OCI-LY1 (cell line): ENCODE measurements around the gene CCDC63.

Experiments used
- H2AFZ ChIP-seq: fragments of 200-600 bp; sonication (generic), shearing (Covaris generic); 2 replicates; pipeline ENCODE4 v1.6.0; 2014; ENCODE audit warnings: antibody characterized with exemption, mild to moderate bottlenecking, low read length
- H3F3A ChIP-seq: fragments of 200-600 bp; sonication (generic), shearing (Covaris generic); 2 replicates; pipeline ENCODE4 v1.6.0; 2014; ENCODE audit warnings: mild to moderate bottlenecking, antibody characterized with exemption, low read length, moderate library complexity; ENCODE audit not compliant: insufficient read depth
- H3K27ac ChIP-seq: fragments of 200-600 bp; sonication (generic); 2 replicates; pipeline ENCODE4 v1.5.1; 2014; ENCODE audit warnings: low read length, mixed run types, mild to moderate bottlenecking, low read depth; ENCODE audit not compliant: poor library complexity, severe bottlenecking
- H3K27me3 ChIP-seq: fragments of 200-600 bp; sonication (generic); 2 replicates; pipeline ENCODE4 v1.6.0; 2014; ENCODE audit warnings: antibody characterized with exemption, mild to moderate bottlenecking, low read length, moderate library complexity; ENCODE audit not compliant: insufficient read depth
- H3K36me3 ChIP-seq: fragments of 200-600 bp; sonication (generic); 2 replicates; pipeline ENCODE4 v1.6.1; 2014; ENCODE audit warnings: mild to moderate bottlenecking, antibody characterized with exemption, low read length, moderate library complexity, mixed read lengths; ENCODE audit not compliant: insufficient read depth
- H3K4me1 ChIP-seq: fragments of 200-600 bp; sonication (generic); 2 replicates; pipeline ENCODE4 v1.5.1; 2014; ENCODE audit warnings: mild to moderate bottlenecking, low read length, moderate library complexity; ENCODE audit not compliant: insufficient read depth, severe bottlenecking
- H3K4me2 ChIP-seq: fragments of 200-600 bp; sonication (generic), shearing (Covaris generic); 2 replicates; pipeline ENCODE4 v1.6.1; 2014; ENCODE audit warnings: low read length
- H3K4me3 ChIP-seq: fragments of 200-600 bp; sonication (generic); 2 replicates; pipeline ENCODE4 v1.5.1; 2014; ENCODE audit warnings: low read length, low read depth, mild to moderate bottlenecking, mixed read lengths; ENCODE audit not compliant: poor library complexity, severe bottlenecking
- H3K79me2 ChIP-seq: fragments of 200-600 bp; shearing (Covaris generic); 2 replicates; pipeline ENCODE4 v1.6.1; 2016; ENCODE audit warnings: mixed run types, low read length, mixed read lengths; ENCODE audit not compliant: insufficient read depth
- H3K9ac ChIP-seq: fragments of 200-600 bp; sonication (generic), shearing (Covaris generic); 2 replicates; pipeline ENCODE4 v1.6.1; 2014; ENCODE audit warnings: mild to moderate bottlenecking, low read length, mixed read lengths
- H3K9me2 ChIP-seq: fragments of 200-600 bp; sonication (generic), shearing (Covaris generic); 2 replicates; pipeline ENCODE4 v1.6.1; 2014; ENCODE audit warnings: low read depth, mild to moderate bottlenecking, low read length, mixed read lengths
- H3K9me3 ChIP-seq: fragments of 200-600 bp; shearing (Covaris generic); 2 replicates; pipeline ENCODE4 v1.6.1; 2014; ENCODE audit warnings: low read length, mixed read lengths
- H4K20me1 ChIP-seq: fragments of 200-600 bp; sonication (generic), shearing (Covaris generic); 2 replicates; pipeline ENCODE4 v1.6.0; 2016; ENCODE audit warnings: mild to moderate bottlenecking, low read length; ENCODE audit not compliant: insufficient read depth
- CTCF ChIP-seq: fragments of 200-600 bp; sonication (generic), shearing (Covaris generic); IDR thresholded peaks from 2 replicates; pipeline ENCODE4 v1.5.1; 2017; ENCODE audit warnings: mild to moderate bottlenecking, antibody characterized with exemption, low read length, moderate library complexity, mixed read lengths
- EZH2 ChIP-seq: fragments of 200-600 bp; sonication (generic), shearing (Covaris generic); IDR thresholded peaks from 2 replicates; pipeline ENCODE4 v1.8.0; 2017; ENCODE audit warnings: borderline replicate concordance, mixed run types, mild to moderate bottlenecking, antibody characterized with exemption, low read length, moderate library complexity, mixed read lengths

The CCDC63 gene

GRCh38 chr12:110849748-110850403, 3.1 kb downstream of the CCDC63 start:
- H3K4me3 ChIP-seq: no peak overlapping the region
- no peak overlapping the region for H3K9ac ChIP-seq
- H3K36me3 ChIP-seq: no peaks in the 10 kb centered on the region
- no peaks in the 10 kb centered on the region for H3K9me2 ChIP-seq
- H3K4me1 ChIP-seq: peaks cover 10% of the 10 kb centered on the region
- no peak overlapping the region for H3K27ac ChIP-seq
- TF ChIP-seq EZH2 (no peak), CTCF (no peak)
- no peaks in the 10 kb centered on the region for H3K9me3 ChIP-seq
- H3K27me3 ChIP-seq: no peaks in the 10 kb centered on the region
- no peaks in the 10 kb centered on the region for H4K20me1 ChIP-seq
- no peaks in the 10 kb centered on the region for H3F3A ChIP-seq
- H3K79me2 ChIP-seq: no peaks in the 10 kb centered on the region
- no peak overlapping the region for H3K4me2 ChIP-seq
- H2AFZ ChIP-seq: no peak overlapping the region

GRCh38 chr12:110850762-110851161, 4.0 kb downstream of the CCDC63 start:
- Histone ChIP-seq H4K20me1 (no peaks in the 10 kb centered on the region), H3K9me2 (no peaks in the 10 kb centered on the region), H3K36me3 (no peaks in the 10 kb centered on the region), H3F3A (no peaks in the 10 kb centered on the region), H3K4me1 (peaks cover 10% of the 10 kb centered on the region), H3K9me3 (no peaks in the 10 kb centered on the region), H3K27ac (no peak overlapping the region), H3K4me2 (no peak overlapping the region), H3K4me3 (no peak overlapping the region), H2AFZ (no peak overlapping the region), H3K9ac (no peak overlapping the region), H3K27me3 (no peaks in the 10 kb centered on the region), H3K79me2 (no peaks in the 10 kb centered on the region)
- no peak for TF ChIP-seq CTCF
- no peak for TF ChIP-seq EZH2

GRCh38 chr12:110853836-110854235, 7.0 kb downstream of the CCDC63 start:
- H3K9me2 ChIP-seq: no peaks in the 10 kb centered on the region

More at GRCh38 chr12:110853836-110854235, 7.0 kb downstream of the CCDC63 start:
- TF ChIP-seq CTCF (no peak), EZH2 (no peak)
- Histone ChIP-seq H3K36me3 (no peaks in the 10 kb centered on the region), H3K27me3 (no peaks in the 10 kb centered on the region), H3K4me3 (peak overlapping the region; percentile 40), H3K9ac (no peak overlapping the region), H3K4me1 (peaks cover 10% of the 10 kb centered on the region), H3F3A (no peaks in the 10 kb centered on the region), H3K27ac (no peak overlapping the region), H2AFZ (no peak overlapping the region), H3K4me2 (peak overlapping the region; percentile 54; the same call in 1 of the 2 replicates), H3K79me2 (no peaks in the 10 kb centered on the region), H3K9me3 (no peaks in the 10 kb centered on the region), H4K20me1 (no peaks in the 10 kb centered on the region)
